HL-60 (cell line): ENCODE results near the gene ALS2CL.

ENCODE experiments used
- DNase-seq, 2 experiments: peaks; one replicate each; pipeline ENCODE4 v3.0.0-alpha.2; 2010 to 2020; ENCODE audit warnings: low read depth in 1 of 2, low spot score in 1 of 2
- H3K27ac ChIP-seq: fragments of 250-450 bp; sonication (Bioruptor Pico); replicated peaks from 2 replicates; pipeline ENCODE4 v1.5.1; 2020; ENCODE audit warnings: mild to moderate bottlenecking, moderate library complexity
- H3K27me3 ChIP-seq: fragments of 250-450 bp; sonication (Bioruptor Pico); 2 replicates; pipeline ENCODE4 v1.5.1; 2021; ENCODE audit warnings: mild to moderate bottlenecking, moderate library complexity; ENCODE audit not compliant: insufficient read depth, poor library complexity, severe bottlenecking
- H3K4me3 ChIP-seq: replicated peaks from 2 replicates; pipeline ENCODE4 v1.5.1; 2011; ENCODE audit warnings: mild to moderate bottlenecking, control low read depth, low read length; ENCODE audit not compliant: insufficient read depth
- CTCF ChIP-seq: IDR thresholded peaks from one replicate; pipeline ENCODE4 v1.5.1; 2011; ENCODE audit warnings: low read length, control low read depth, inconsistent platforms; ENCODE audit not compliant: insufficient read depth
- GABPA ChIP-seq: IDR thresholded peaks from 2 replicates; pipeline ENCODE4 v1.6.1; 2012; ENCODE audit warnings: low read depth
- POLR2AphosphoS5 ChIP-seq: IDR thresholded peaks from 2 replicates; pipeline ENCODE4 v1.6.1; 2012; ENCODE audit warnings: low read depth
- REST ChIP-seq: IDR thresholded peaks from 2 replicates; pipeline ENCODE4 v1.6.1; 2012; ENCODE audit warnings: low read depth; ENCODE audit not compliant: insufficient replicate concordance
- SPI1 ChIP-seq: IDR thresholded peaks from 2 replicates; pipeline ENCODE4 v1.6.1; 2012; ENCODE audit warnings: low read depth, mild to moderate bottlenecking, borderline replicate concordance

Gene ALS2CL

GRCh38 chr3:46674031-46674845, 19.2 kb downstream of the ALS2CL start:
- no peak for TF ChIP-seq SPI1
- no peak for TF ChIP-seq GABPA
- no peak for TF ChIP-seq REST
- no peak for TF ChIP-seq CTCF
- TF ChIP-seq POLR2AphosphoS5, result no peak
- Histone ChIP-seq H3K27me3 (no peaks in the 10 kb centered on the region), H3K4me3 (no peak overlapping the region), H3K27ac (no peak overlapping the region)
- no peak for DNase-seq

GRCh38 chr3:46673151-46674030, 20.1 kb downstream of the ALS2CL start:
- no peak overlapping the region for H3K4me3 ChIP-seq
- DNase-seq, result no peak
- TF ChIP-seq POLR2AphosphoS5 (no peak), REST (no peak), SPI1 (no peak)
- no peak overlapping the region for H3K27ac ChIP-seq
- H3K27me3 ChIP-seq, result no peaks in the 10 kb centered on the region

- Histone ChIP-seq H3K4me3 (no peak overlapping the region), H3K27ac (no peak overlapping the region), H3K27me3 (no peaks in the 10 kb centered on the region)
- no peak for DNase-seq
- no peak for TF ChIP-seq CTCF
- TF ChIP-seq REST, result no peak
- TF ChIP-seq POLR2AphosphoS5, result no peak
- no peak for TF ChIP-seq GABPA
- no peak for TF ChIP-seq SPI1
Measured at GRCh38 chr3:46672349-46672695, 21.2 kb downstream of the ALS2CL start.
